Measurements from ENCODE around the gene TBX5.

TBX5 gene

DNA sequence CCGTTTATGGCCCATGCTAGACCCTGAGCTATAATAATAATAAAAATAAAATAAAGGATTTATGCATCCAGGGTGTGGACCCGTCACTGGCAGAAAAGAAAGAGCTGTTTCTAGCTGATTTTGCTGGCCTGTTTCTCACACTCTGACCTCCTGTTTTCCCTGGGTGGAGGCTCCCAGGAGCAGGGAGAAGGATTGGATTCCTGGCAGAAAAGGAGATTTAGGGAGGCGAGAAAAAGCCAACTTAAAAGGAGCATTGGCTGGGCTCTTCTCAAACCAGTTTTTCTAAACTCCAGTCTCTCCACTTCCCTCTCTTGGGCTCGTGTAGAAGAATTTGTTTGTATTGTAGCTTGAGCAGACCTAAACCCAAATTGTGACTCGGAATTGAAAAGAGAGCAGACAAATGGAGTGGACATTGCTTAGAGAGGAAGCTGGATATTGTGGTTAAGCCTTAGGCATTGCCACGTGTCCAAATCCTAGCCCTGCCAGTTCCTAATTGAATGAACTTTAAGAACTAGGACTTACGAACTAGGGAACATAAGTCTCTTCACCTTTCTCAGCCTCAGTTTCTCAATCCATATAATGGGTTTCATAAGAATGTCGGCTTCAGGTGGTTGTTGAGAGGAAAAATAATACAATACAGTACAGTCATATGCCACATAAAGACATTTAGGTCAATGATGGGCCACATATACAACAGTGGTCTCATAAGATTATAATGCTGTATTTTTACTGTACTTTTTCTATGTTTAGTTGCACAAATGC, 14.4 kb upstream of the TBX5 start:
- Histone ChIP-seq H3K9ac (ENCODE audit: low read length) (no peak overlapping the region), H3K4me1 (ENCODE audit: control insufficient read depth, insufficient read depth, low read length) (no peaks in the 10 kb centered on the region), H3K27me3 (ENCODE audit: control insufficient read depth, insufficient read depth, low read length) (peaks cover 21% of the 10 kb centered on the region), H3K4me3 (ENCODE audit: low read length) (no peak overlapping the region), H3K36me3 (ENCODE audit: control insufficient read depth, insufficient read depth, low read length) (no peaks in the 10 kb centered on the region), H3K9me3 (ENCODE audit: control insufficient read depth, low read length) (no peaks in the 10 kb centered on the region)

DNA sequence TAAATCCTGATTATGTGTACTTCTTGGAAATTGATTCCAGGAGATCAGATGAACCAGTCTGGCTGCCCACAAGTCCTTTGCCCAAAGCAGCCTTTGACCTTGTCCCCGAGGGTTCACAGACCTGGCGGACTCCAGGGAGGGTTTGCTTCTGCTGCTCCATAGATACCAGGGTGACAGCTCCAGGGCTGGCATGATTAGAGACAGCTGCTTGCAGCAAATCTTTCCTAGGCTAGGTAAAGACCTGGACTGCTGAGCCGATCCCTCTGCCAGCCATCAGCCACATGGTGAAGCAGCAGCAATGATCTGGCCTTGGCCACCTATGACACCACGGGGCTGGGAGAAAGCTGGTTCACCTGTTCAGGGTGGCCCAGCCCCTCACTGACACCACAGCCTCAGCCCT, 10.1 kb upstream of the TBX5 start:
- H3K36me3 ChIP-seq (ENCODE audit: control insufficient read depth, insufficient read depth, low read length): no peaks in the 10 kb centered on the region
- peaks cover 64% of the 10 kb centered on the region for H3K27me3 ChIP-seq (ENCODE audit: control insufficient read depth, insufficient read depth, low read length)

DNA sequence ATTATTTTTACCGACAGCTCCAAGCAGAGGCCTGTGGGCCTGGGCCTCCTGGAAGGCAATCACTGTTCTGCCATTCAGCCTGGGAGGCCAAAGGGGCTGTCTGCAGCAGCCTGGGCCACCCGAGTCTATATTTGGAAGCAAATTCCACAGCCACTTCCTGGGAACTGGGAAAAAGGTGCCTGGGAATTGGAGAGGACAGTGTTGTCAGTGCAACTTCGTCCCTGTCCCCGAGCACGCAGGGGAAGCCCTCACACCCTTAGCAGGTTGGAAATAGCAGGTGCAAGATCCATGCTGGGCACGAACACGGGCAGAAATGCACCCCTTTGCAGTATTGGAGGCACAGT, 9.6 kb upstream of the TBX5 start:
- Histone ChIP-seq H3K27me3 (ENCODE audit: control insufficient read depth, insufficient read depth, low read length) (peaks cover 69% of the 10 kb centered on the region), H3K9ac (ENCODE audit: low read length) (no peak overlapping the region), H3K4me3 (ENCODE audit: low read length) (no peak overlapping the region), H3K4me1 (ENCODE audit: control insufficient read depth, insufficient read depth, low read length) (no peaks in the 10 kb centered on the region), H3K36me3 (ENCODE audit: control insufficient read depth, insufficient read depth, low read length) (no peaks in the 10 kb centered on the region), H3K9me3 (ENCODE audit: control insufficient read depth, low read length) (no peaks in the 10 kb centered on the region)

More for the DNA sequence above, 10.1 kb upstream of the TBX5 start:
- H3K4me3 ChIP-seq (ENCODE audit: low read length): no peak overlapping the region
- H3K4me1 ChIP-seq (ENCODE audit: control insufficient read depth, insufficient read depth, low read length): no peaks in the 10 kb centered on the region
- H3K9me3 ChIP-seq (ENCODE audit: control insufficient read depth, low read length): no peaks in the 10 kb centered on the region
- no peak overlapping the region for H3K9ac ChIP-seq (ENCODE audit: low read length)

DNA sequence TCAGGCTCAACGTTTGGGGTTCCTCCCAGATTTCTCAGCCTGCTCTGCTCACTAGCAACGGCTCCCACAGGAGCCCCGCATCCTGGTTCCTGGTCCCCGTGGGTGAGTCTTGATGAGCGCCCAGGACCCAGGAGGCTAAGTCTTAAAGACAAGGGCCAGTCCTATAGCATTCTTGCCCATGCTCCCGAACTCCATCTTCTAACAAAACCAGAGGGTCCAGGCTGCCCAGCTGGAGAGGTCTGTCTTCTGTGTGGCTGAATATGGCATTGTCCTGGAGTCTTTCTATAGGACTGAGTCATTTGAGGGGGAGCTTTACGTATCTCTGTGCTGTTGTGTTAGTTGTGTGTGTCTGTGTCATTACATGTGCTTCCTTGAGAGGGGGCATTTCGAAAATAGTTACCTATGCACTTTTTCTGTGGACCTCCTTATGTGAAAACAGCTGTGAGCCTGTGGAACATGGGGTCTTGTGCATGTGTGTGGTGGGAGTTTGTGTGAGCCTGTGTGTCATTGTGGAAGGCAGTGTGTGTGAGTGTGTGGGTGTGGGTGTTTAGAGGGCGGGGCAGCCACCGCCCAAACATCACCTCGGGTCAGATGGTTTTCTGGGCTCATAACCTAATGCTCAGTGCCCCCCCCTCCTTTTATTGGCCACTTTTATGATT, 9.1 kb upstream of the TBX5 start:
- Histone ChIP-seq H3K4me3 (ENCODE audit: low read length) (no peak overlapping the region), H3K36me3 (ENCODE audit: control insufficient read depth, insufficient read depth, low read length) (no peaks in the 10 kb centered on the region), H3K9ac (ENCODE audit: low read length) (no peak overlapping the region), H3K4me1 (ENCODE audit: control insufficient read depth, insufficient read depth, low read length) (no peaks in the 10 kb centered on the region), H3K9me3 (ENCODE audit: control insufficient read depth, low read length) (no peaks in the 10 kb centered on the region), H3K27me3 (ENCODE audit: control insufficient read depth, insufficient read depth, low read length) (peaks cover 74% of the 10 kb centered on the region)

DNA sequence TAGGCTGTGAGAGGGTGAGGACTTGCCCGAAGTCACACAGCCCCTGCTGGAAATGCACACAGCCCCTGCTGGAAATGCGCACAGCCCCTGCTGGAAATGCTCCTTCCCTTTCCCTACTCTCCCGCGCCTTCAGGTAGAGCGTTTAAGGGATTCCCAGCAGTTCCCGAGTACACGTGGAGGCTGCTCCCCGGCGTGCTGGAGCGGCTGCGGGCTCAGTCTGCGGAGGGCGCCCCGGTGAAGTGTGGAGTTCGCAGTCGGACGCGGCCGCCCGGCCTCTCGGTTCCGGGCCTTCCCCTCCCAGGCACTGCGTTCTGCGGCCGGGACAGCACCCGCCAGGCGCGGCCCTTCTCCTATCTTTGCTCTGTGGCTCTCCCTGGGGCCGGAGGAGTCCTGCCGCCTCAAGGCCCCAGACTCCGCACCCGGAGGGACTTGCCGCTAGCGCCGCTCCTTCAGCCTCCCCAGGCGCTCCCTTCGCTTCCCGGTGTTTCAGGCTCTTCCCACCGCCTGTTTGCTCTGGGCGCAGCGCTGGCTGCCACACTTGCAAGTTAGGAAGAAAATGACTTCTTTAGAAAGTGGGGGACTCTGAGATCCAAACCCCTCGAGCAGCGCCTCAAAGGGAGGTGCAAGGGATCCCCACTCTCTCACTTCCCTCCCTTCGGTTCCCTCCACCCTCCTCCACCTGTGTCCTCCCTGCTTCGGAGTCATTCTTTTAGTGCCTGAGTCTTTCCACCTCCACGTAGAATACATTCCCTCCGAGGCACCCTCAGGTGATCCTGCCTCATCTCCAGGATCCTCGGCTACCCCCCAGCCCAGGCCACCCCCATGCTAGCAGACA, 8.3 kb upstream of the TBX5 start:
- Histone ChIP-seq H3K27me3 (ENCODE audit: control insufficient read depth, insufficient read depth, low read length) (peaks cover 81% of the 10 kb centered on the region), H3K9me3 (ENCODE audit: control insufficient read depth, low read length) (no peaks in the 10 kb centered on the region), H3K9ac (ENCODE audit: low read length) (no peak overlapping the region), H3K4me3 (ENCODE audit: low read length) (no peak overlapping the region), H3K4me1 (ENCODE audit: control insufficient read depth, insufficient read depth, low read length) (no peaks in the 10 kb centered on the region), H3K36me3 (ENCODE audit: control insufficient read depth, insufficient read depth, low read length) (no peaks in the 10 kb centered on the region)

DNA sequence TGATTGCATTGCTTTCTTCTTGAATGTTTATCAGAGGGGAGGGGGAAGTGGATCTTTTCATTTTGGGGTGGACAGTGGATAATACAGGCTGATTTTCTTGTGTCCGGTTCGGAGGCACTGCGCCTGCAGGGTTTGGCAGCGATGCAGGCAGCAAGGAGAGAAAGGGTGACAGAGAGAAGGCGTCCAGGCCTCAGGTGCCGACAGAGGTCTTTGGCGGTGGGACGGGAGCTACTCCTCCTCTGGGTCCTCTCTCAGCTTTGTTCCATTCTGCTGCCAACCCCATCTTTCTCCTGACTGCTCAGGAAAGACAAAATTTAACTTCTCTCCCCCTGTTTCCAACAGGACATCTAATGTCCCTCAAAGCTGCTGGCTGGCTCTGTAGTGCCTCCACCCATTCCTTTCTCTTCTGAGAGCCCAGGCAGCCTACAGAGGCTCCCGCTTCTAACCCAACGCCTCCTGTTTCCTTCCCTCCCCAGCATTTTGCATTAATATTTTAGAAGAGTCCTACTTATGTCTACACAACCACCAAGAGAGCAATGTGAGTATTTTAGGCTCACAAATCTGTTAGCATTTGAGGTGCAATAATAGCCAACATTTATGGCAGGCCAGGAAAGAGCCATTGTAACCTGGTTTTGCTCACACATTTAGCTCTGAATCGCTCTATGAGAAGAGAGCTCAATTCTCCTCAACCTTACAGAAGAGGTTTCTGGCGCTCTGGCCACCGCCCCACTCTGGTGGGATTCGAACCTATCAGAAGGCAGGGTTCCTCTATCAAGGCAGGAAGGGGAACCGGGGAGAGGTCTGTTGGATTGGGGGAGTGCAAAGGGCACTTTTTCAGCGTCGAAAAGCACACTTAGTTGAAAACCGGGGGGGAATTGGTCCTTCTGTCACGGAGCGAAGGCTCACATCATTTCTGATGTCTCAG, 7.1 kb upstream of the TBX5 start:
- no peaks in the 10 kb centered on the region for H3K9me3 ChIP-seq (ENCODE audit: control insufficient read depth, low read length)
- H3K27me3 ChIP-seq (ENCODE audit: control insufficient read depth, insufficient read depth, low read length): peaks cover 93% of the 10 kb centered on the region
- no peaks in the 10 kb centered on the region for H3K36me3 ChIP-seq (ENCODE audit: control insufficient read depth, insufficient read depth, low read length)
- peaks cover 5% of the 10 kb centered on the region for H3K4me1 ChIP-seq (ENCODE audit: control insufficient read depth, insufficient read depth, low read length)
- H3K4me3 ChIP-seq (ENCODE audit: low read length): no peak overlapping the region
- no peak overlapping the region for H3K9ac ChIP-seq (ENCODE audit: low read length)

DNA sequence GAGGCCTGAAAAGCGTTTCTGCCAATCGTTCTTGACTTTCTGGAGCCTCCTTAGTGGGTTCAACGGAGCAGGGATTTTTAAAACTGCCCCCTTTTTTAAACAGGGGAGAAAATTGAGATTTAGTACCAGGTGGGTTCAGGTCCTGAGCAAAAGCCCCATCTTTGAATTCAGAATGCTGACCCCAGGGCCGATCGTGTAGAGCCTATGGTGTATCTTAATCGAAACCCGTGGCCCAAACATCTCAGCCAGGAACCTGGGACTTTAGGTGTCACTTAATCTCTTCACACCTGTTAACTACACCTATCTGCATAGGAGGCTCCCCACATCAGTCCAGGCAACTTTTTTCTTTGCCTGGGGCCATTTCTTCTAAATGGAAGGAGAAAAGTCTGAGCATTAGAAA, 6.4 kb upstream of the TBX5 start:
- Histone ChIP-seq H3K9me3 (ENCODE audit: control insufficient read depth, low read length) (no peaks in the 10 kb centered on the region), H3K4me1 (ENCODE audit: control insufficient read depth, insufficient read depth, low read length) (peaks cover 5% of the 10 kb centered on the region), H3K9ac (ENCODE audit: low read length) (no peak overlapping the region), H3K27me3 (ENCODE audit: control insufficient read depth, insufficient read depth, low read length) (peaks cover 94% of the 10 kb centered on the region), H3K36me3 (ENCODE audit: control insufficient read depth, insufficient read depth, low read length) (no peaks in the 10 kb centered on the region), H3K4me3 (ENCODE audit: low read length) (no peak overlapping the region)

DNA sequence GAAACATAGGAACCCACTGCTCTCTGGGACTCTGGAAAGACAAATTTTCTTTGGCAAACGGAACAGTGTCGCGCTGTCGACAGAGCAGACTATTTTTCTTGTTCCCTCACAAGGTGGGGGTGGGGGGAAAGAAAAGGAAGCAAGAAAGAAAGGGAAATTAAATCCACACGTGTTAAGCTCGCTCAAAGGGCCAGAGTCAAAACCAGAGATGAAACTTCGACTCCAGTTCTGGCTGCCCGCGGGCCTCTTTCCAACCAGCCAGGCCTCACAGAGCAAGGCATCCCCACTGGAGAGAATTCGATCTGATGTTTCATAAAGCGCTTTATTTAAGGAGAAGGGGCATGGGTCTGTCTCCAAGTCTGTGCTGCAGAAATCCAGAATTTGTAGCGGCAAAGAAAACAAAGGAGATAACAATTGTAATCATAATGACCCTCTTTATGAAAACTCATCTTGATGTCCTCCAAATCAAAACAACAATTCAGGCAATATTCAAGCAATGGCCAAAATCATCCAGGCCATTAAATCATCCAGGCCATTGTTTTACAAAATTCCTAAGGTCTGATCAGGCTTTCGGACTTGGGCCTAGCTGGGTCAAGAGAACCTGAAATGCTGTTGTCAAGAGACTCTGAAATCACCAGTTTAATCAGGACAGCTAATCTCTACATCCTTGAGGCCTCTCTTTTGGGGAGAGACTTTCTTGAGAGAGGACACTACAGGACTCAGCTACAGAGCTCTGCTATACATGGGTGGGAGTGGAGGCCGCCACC, 5.3 kb upstream of the TBX5 start:
- peaks cover 100% of the 10 kb centered on the region for H3K27me3 ChIP-seq (ENCODE audit: control insufficient read depth, insufficient read depth, low read length)
- no peak overlapping the region for H3K9ac ChIP-seq (ENCODE audit: low read length)
- no peaks in the 10 kb centered on the region for H3K9me3 ChIP-seq (ENCODE audit: control insufficient read depth, low read length)
- no peak overlapping the region for H3K4me3 ChIP-seq (ENCODE audit: low read length)
- no peaks in the 10 kb centered on the region for H3K36me3 ChIP-seq (ENCODE audit: control insufficient read depth, insufficient read depth, low read length)
- H3K4me1 ChIP-seq (ENCODE audit: control insufficient read depth, insufficient read depth, low read length): peaks cover 5% of the 10 kb centered on the region

DNA sequence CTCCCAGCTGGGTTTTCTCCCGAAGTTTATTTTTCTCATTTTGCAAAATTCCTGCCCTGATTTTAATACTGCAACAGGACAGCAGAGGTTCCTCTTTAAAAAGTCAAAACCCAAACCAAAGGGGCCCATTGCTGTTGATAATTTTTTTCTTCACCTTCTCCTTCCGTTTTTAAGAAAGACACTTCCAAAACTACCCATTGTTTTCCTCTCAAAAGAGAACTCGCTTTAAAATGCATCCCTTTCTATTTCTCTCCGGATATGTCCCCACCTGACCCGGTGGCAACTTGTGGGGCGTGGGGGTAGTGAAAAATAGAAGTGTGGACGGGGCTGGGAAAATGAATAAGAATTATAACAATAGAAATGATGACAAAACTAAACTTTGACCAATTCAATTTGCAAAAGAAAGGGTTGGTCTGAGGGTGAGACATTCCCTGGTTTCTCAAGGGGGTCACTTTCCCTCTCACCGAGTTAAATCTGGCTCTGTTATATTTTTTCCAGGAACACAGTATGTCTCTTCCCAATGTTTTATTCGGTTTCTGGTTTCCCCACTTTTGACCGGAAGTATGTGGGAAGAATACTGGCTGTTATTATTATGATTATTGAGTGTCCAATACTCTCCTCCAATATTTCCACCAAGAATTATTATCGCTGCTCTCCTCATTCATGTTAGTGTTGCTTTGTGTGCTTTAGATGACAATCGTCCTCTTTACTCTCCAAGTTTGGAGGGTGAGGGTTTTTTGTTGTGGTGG, 4.1 kb upstream of the TBX5 start:
- no peak overlapping the region for H3K4me3 ChIP-seq (ENCODE audit: low read length)
- H3K4me1 ChIP-seq (ENCODE audit: control insufficient read depth, insufficient read depth, low read length): peaks cover 5% of the 10 kb centered on the region
- no peak overlapping the region for H3K9ac ChIP-seq (ENCODE audit: low read length)
- no peaks in the 10 kb centered on the region for H3K9me3 ChIP-seq (ENCODE audit: control insufficient read depth, low read length)
- no peaks in the 10 kb centered on the region for H3K36me3 ChIP-seq (ENCODE audit: control insufficient read depth, insufficient read depth, low read length)
- H3K27me3 ChIP-seq (ENCODE audit: control insufficient read depth, insufficient read depth, low read length): peaks cover 100% of the 10 kb centered on the region

DNA sequence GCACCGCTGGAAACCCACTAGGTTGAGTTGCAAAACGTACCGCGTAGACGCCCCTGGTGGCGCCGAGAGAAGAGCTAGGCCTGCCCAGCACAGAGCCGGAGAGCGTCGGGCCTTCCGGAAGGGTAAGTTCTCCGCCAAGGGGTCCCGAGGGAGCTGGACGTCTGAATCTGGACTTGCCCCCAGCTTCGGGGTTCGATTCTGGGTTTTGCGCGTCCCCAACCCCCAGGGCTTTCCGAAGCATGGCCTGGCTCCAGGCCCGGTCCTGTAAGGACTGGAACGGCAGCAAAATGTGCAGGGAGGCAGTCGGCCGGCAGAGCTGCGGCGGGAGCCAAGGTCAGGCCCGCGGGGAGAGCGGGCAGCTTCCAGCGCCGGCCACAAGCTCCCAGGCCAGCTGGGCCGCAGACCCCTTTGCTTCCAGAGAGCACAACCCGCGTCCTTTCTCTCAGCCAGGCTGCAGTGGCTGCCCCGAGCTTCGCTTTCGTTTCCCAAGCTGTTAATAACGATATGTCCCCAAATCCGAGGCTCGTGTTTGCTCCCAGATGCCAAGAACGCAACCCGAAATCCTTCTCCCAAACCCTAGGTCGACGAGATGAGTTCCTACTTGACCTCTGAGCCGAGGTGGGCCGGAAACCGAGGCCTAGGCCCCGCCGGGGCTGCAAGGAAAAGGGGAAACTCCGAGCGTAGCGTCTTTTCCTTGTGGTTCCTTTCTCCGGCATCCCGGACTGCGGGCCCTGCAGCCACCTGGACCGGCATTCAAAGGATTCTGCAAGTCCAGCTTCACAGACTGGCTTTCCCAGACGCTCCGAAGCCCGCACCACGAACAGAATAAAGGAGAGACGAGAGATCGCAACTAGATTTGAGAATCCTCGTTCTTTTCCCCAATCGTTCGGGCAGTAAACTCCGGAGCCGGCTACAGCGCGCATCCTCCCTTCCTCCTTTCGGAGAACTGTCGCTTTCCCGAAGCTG, 3.2 kb upstream of the TBX5 start:
- Histone ChIP-seq H3K27me3 (ENCODE audit: control insufficient read depth, insufficient read depth, low read length) (peaks cover 100% of the 10 kb centered on the region), H3K36me3 (ENCODE audit: control insufficient read depth, insufficient read depth, low read length) (no peaks in the 10 kb centered on the region), H3K9me3 (ENCODE audit: control insufficient read depth, low read length) (no peaks in the 10 kb centered on the region), H3K4me1 (ENCODE audit: control insufficient read depth, insufficient read depth, low read length) (peaks cover 5% of the 10 kb centered on the region), H3K9ac (ENCODE audit: low read length) (no peak overlapping the region), H3K4me3 (ENCODE audit: low read length) (no peak overlapping the region)
